PC-3 (cell line): Measurements from ENCODE around the gene NTNG1. TPM values are rescaled to one million over a fixed set of nuclear protein-coding genes. Genes with fewer than 3 reads are reported as not detected.

Source experiments
- ATAC-seq: fragments of 200-7000 bp; cut with Tn5 transposase; 2 replicates; pipeline ENCODE4 v1.9.1; 2020; ENCODE audit warnings: mild to moderate bottlenecking, moderate library complexity
- BruUV-seq: library from RNA; stranded (reverse); fragments of 400-500 nt; replicated peaks from 2 replicates; lab custom pipeline; 2021; lab: Mats Ljungman, UMichigan
- CTCF ChIA-PET: fragments of 300-600 bp; sonication (Branson Sonifier 250); formaldehyde crosslinking; loops from one replicate; lab custom pipeline; 2022; ENCODE audit warnings: antibody characterized with exemption; lab: Charles Lee
- POLR2A ChIA-PET: fragments of 300-600 bp; sonication (Branson Sonifier 250); formaldehyde crosslinking; loops from one replicate; lab custom pipeline; 2022; ENCODE audit warnings: antibody characterized with exemption; ENCODE audit not compliant: unreplicated experiment; lab: Charles Lee
- DNase-seq: peaks from one replicate; pipeline ENCODE4 v3.0.0-alpha.2; 2015
- H2AFZ ChIP-seq: fragments of 300-600 bp; sonication (generic); 2 replicates; pipeline ENCODE4 v1.6.0; 2016; ENCODE audit warnings: antibody characterized with exemption, low read length
- H3F3A ChIP-seq: fragments of 300-600 bp; sonication (generic); one replicate; pipeline ENCODE4 v1.6.0; 2017; ENCODE audit warnings: antibody characterized with exemption, low read length, control low read depth, mild to moderate bottlenecking; ENCODE audit not compliant: unreplicated experiment
- H3K27ac ChIP-seq: fragments of 300-600 bp; sonication (generic); 2 replicates; pipeline ENCODE4 v1.5.1; 2016; ENCODE audit warnings: mild to moderate bottlenecking, low read length
- H3K27me3 ChIP-seq: fragments of 300-600 bp; sonication (generic); 2 replicates; pipeline ENCODE4 v1.6.1; 2016; ENCODE audit warnings: low read length, mixed read lengths
- H3K36me3 ChIP-seq: fragments of 300-600 bp; sonication (generic); 2 replicates; pipeline ENCODE4 v1.6.1; 2016; ENCODE audit warnings: low read depth, mixed run types, low read length, mixed read lengths
- H3K4me1 ChIP-seq: fragments of 300-600 bp; sonication (generic); 2 replicates; pipeline ENCODE4 v1.5.1; 2016; ENCODE audit warnings: low read length; ENCODE audit not compliant: insufficient read depth
- H3K4me2 ChIP-seq: fragments of 300-600 bp; sonication (generic); 2 replicates; pipeline ENCODE4 v1.6.0; 2016; ENCODE audit warnings: low read length
- H3K4me3 ChIP-seq: fragments of 300-600 bp; sonication (generic); 2 replicates; pipeline ENCODE4 v1.5.1; 2016; ENCODE audit warnings: mild to moderate bottlenecking, low read length, mixed read lengths
- H3K79me2 ChIP-seq: fragments of 300-600 bp; sonication (generic); 2 replicates; pipeline ENCODE4 v1.6.1; 2017; ENCODE audit warnings: low read length, mixed read lengths
- H3K9ac ChIP-seq: fragments of 300-600 bp; sonication (generic); 2 replicates; pipeline ENCODE4 v1.6.0; 2016; ENCODE audit warnings: mild to moderate bottlenecking, low read length
- H3K9me2 ChIP-seq: fragments of 300-600 bp; sonication (generic); replicated peaks from 2 replicates; pipeline ENCODE4 v1.6.1; 2016; ENCODE audit warnings: mixed run types, low read length, mixed read lengths
- H3K9me3 ChIP-seq: fragments of 300-600 bp; sonication (generic); 2 replicates; pipeline ENCODE4 v1.6.1; 2016; ENCODE audit warnings: low read length, mixed read lengths
- H4K20me1 ChIP-seq: fragments of 300-600 bp; sonication (generic); 2 replicates; pipeline ENCODE4 v1.6.1; 2016; ENCODE audit warnings: low read length, mixed read lengths
- CTCF ChIP-seq: fragments of 300-600 bp; sonication (generic); conservative IDR thresholded peaks from 2 replicates; pipeline ENCODE4 v1.5.1; 2017; ENCODE audit warnings: antibody characterized with exemption, low read depth, mild to moderate bottlenecking, low read length
- EZH2 ChIP-seq: fragments of 300-600 bp; sonication (generic); IDR thresholded peaks from one replicate; pipeline ENCODE4 v1.6.1; 2017; ENCODE audit warnings: antibody characterized with exemption, mild to moderate bottlenecking, low read length; ENCODE audit not compliant: unreplicated experiment
- EZH2phosphoT487 ChIP-seq: fragments of 300-600 bp; sonication (generic); IDR thresholded peaks from 2 replicates; pipeline ENCODE4 v1.6.1; 2018; ENCODE audit warnings: mild to moderate bottlenecking, antibody characterized with exemption, low read length, borderline replicate concordance
- intact Hi-C: fragments of 100-400 bp; cut with micrococcal nuclease; formaldehyde crosslinking; loops from 2 replicates; pipeline ENCODE4 v1.9.0; 2023
- total RNA-seq: library from RNA; depleted of rRNA; stranded (reverse); fragments of >200 nt; gene quantifications from 2 replicates; pipeline ENCODE4 v1.2.3, GENCODE V29; 2014

Gene NTNG1
- total RNA-seq, 1 experiment from 2014 or later = 6.7 TPM

GRCh38 chr1:107309962-107310361 is 169.1 kb downstream of the NTNG1 start:
- H3K27ac ChIP-seq = no peak overlapping the region
- ChIA-PET POLR2A (no interaction called here), CTCF (no interaction called here)
- no peaks in the 10 kb centered on the region for H4K20me1 ChIP-seq
- H3K4me3 ChIP-seq = no peak overlapping the region
- H3K4me1 ChIP-seq = peaks cover under 1% of the 10 kb centered on the region
- no peaks in the 10 kb centered on the region for H3K36me3 ChIP-seq
- ATAC-seq (no peak), DNase-seq (no peak)
- intact Hi-C loops = no loop called here
- H2AFZ ChIP-seq = no peak overlapping the region
- TF ChIP-seq CTCF (no peak), EZH2 (no peak), EZH2phosphoT487 (no peak)
- H3K79me2 ChIP-seq = no peaks in the 10 kb centered on the region
- no peaks in the 10 kb centered on the region for H3K9me3 ChIP-seq
- no TSS peak for BruUV-seq
- H3F3A ChIP-seq = no peaks in the 10 kb centered on the region
- H3K9ac ChIP-seq = no peak overlapping the region
- no peaks in the 10 kb centered on the region for H3K9me2 ChIP-seq
- H3K4me2 ChIP-seq = no peak overlapping the region
- no peaks in the 10 kb centered on the region for H3K27me3 ChIP-seq

- CTCF ChIA-PET = no interaction called here
- no peak overlapping the region for H3K27ac ChIP-seq
- intact Hi-C loops = no loop called here
- no peaks in the 10 kb centered on the region for H3K9me2 ChIP-seq
- no peaks in the 10 kb centered on the region for H3K79me2 ChIP-seq
- no TSS peak for BruUV-seq
- no peaks in the 10 kb centered on the region for H3K27me3 ChIP-seq
- H4K20me1 ChIP-seq = no peaks in the 10 kb centered on the region
- no peak overlapping the region for H3K9ac ChIP-seq
- no peaks in the 10 kb centered on the region for H3K9me3 ChIP-seq
- POLR2A ChIA-PET = interaction anchor here (0.5 kb wide), 1 partner anchor 762 kb away, joined by 4 read pairs; no protein-coding TSS in a partner anchor
- ATAC-seq = peak; percentile 97
- no peak overlapping the region for H2AFZ ChIP-seq
- DNase-seq = peak; percentile 53
- H3K4me1 ChIP-seq = peaks cover 16% of the 10 kb centered on the region
- peak overlapping the region; percentile 51 for H3K4me2 ChIP-seq
- no peak overlapping the region for H3K4me3 ChIP-seq
- no peaks in the 10 kb centered on the region for H3F3A ChIP-seq
- TF ChIP-seq EZH2 (no peak), EZH2phosphoT487 (no peak), CTCF (no peak)
- H3K36me3 ChIP-seq = no peaks in the 10 kb centered on the region
Measured at GRCh38 chr1:107315652-107316051, 174.8 kb downstream of the NTNG1 start.

- H3K27ac ChIP-seq = no peak overlapping the region
- no peak for ATAC-seq
- H3K9me3 ChIP-seq = no peaks in the 10 kb centered on the region
- H3K4me3 ChIP-seq = no peak overlapping the region
- peaks cover 16% of the 10 kb centered on the region for H3K4me1 ChIP-seq
- H3K9ac ChIP-seq = no peak overlapping the region
- no peaks in the 10 kb centered on the region for H3K27me3 ChIP-seq
- no peak overlapping the region for H3K4me2 ChIP-seq
- CTCF ChIA-PET = no interaction called here
- H4K20me1 ChIP-seq = no peaks in the 10 kb centered on the region
- BruUV-seq = no TSS peak
- DNase-seq = no peak
- H3F3A ChIP-seq = no peaks in the 10 kb centered on the region
- intact Hi-C loops = no loop called here
- H3K36me3 ChIP-seq = no peaks in the 10 kb centered on the region
- no peak overlapping the region for H2AFZ ChIP-seq
- H3K79me2 ChIP-seq = no peaks in the 10 kb centered on the region
- no peak for TF ChIP-seq CTCF
- TF ChIP-seq EZH2phosphoT487 = no peak
- no peak for TF ChIP-seq EZH2
- no peaks in the 10 kb centered on the region for H3K9me2 ChIP-seq
- POLR2A ChIA-PET = no interaction called here
Measured at GRCh38 chr1:107318932-107319331, 178.1 kb downstream of the NTNG1 start.
